ENCODE data around the gene RPGRIP1.
"Not testable (repeated sequence)": the region's sequence is repeated elsewhere in the genome, so short reads cannot be mapped to it uniquely, and the experiment has no call there.

RPGRIP1 gene

DNA sequence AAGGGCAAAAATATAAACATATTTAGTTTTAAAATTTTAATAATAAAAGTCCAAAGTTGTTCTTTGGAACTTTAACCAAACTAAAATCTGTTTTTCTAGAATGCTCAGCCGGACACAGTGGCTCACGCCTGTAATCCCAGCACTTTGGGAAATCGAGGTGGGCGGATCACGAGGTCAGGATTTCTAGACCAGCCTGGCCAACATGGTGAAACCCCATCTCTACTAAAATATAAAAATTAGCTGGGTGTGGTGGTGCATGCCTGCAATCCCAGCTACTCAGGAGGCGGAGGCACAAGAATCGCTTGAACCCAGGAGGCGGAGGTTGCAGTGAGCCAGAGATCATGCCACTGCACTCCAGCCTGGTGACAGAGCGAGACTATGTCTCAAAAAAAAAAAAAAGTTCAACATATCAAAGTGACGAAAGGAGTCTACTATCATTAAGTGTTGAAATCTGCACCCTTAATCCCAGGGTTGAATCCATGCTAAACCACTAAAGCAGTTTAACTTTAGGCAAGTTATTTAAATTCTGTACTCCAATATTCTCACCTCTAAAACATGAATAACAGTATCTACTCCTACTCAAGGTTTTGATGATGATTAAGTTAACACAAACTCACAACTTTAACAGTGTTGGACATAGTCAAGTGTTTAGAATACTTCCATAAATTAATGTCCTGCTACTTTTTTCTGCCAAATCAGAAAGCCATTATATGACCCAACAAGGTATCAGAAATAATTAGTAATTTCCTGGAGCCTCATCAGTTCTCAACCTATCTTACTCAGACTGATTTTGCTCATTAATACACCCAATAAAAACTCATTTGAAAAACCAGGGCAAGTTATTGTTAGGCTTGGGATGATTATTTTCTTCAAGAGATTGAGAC lies 21.6 kb upstream of the RPGRIP1 start:
- DNase-seq (ENCODE audit: low spot score), result no peak

DNA sequence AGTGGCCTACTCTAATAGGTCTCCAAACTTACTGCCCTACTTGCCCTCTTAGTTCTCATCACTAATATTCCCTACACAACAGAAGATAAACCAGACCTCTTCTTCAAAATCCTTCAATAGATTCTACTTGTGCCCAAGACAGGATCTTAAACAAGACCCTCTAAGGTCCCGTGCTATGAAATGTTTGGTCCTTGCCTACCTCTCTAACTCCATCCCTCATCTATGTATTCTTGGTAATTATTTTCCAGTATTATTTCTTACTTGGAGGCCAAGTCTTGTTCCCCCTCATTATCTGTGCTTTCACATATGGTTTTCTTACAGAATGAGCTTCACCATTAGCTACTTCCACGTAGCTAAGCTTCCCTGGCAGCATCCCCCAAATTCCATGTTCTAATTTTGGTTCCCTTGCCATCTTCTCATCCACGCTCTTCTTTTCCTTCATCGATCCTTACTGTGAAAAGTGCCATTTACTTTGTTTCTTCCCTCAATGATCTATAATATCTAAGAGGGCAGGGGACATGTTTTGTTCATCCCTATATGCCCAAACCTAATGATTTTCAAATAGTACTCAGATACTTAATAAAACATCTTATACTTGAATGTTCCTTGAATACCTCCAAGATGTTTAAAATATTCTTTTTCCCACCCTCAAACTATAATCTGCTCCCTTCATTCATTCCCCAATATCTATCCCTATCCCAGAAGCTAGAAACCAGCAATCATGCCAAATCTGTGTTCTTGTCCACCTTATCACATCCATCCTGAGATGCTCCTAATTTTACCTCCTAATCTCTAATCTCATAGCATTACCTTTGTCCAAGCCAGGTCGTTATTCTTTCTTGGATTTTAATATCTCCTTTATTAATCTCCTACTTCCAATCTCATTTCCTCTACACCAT lies 20.7 kb upstream of the RPGRIP1 start:
- DNase-seq (ENCODE audit: low spot score), result no peak

DNA sequence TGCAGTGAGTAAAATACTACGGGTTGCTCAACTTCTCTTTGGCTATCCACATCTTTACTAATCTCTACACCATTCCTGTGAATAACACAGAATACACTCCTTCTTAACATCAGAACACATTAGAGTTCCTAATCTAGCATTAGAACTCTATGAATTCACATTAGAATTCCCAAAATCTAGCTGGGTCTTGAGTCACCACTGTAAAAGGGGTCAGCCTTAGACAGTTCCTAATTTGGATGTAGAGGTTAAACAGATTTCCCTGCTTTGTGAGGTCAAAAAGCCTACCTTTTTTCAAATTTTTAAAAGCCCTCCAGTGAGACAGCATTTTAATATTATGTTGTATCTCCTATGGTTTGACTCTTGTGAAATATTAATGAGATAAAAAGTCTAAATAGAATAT lies 18.1 kb upstream of the RPGRIP1 start:
- no peak for DNase-seq (ENCODE audit: low spot score)

DNA sequence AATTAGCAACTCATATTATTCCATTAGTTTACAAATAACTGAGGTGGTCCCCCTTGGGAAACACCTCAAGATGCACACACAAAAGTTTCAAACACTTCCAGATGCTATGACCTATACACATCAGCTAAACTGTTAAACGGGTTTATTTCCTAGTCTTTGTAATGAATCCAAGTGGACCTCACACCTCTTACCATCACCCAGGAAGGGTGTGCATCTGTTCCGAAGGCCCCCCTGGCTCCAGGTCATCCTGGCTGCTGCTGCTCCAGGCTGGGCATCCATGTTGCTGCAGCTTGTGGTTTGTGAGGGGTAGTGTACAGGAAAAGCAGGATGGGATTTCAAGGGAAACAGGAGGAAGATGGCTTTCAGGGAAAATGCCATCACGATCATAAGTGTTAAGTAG lies 17.5 kb upstream of the RPGRIP1 start:
- DNase-seq (ENCODE audit: low spot score), result no peak

DNA sequence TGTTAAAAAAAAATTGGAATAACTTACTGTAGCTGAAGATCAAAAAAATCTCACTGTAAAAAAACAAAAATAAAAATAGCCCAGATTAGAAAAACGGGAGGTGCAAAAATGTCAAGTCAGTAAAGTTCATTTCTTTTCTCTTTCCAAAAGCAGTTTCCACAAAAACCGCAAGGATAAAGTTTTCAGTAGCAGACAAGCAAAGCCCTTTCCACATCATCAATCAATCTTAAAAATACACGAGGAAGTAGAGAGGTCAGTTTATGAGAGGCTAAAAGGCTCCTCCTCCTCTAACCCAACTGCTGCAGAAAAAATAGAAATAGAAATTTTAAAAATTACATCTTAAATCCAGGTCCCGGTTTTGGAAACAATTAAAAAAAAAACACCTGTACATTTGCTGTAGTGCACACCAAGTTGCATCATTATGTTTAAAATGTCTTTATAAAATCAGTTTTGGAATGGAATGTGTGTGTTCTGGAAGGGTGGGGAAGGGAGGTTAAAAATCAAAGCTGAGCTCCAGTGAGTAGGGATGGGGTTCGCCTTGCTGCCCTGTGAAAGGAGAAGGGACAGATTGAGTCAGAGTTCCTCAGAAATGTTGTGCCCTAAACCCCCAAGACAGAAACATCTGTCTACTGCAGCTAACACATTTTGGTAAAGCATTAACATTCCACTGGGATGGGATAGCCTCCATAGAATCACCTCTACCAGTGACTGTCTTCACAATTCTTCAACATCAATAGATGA lies 16.4 kb upstream of the RPGRIP1 start:
- DNase-seq (ENCODE audit: low spot score), result no peak

DNA sequence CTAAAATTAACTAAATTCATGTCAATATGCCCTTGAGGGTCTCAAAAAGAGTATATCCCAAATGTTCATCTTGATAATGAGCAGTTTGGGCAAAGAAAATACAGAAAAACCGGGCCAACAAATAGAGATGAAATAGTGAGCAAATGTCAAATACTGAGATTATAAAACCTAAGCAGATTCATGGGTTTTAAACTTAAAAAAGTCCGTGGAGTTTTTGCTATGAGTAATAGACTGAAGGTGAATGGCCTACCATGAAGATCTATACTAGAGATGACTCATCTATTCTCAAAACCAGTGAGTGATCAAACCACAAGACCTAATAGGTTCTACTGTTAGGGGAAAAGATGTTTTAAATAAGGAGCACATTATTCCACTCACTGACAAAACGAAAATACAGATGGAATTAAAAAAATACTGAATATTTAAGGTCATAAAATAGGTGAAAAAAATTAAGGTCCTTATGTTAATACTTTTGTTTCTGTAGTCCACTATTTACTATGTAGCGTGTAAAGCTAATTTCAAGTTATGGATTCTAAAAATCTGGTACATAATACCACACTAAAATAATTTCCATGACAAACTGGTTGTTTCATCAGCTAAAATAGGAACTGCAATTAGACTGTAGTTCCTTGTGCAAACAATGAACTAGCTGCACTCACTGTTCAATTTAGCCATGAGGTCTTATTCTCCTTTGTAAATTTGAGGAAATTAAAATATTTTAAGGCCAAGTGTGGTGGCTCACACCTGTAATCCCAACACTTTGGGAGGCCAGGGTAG lies 15.7 kb upstream of the RPGRIP1 start:
- no peak for DNase-seq (ENCODE audit: low spot score)

DNA sequence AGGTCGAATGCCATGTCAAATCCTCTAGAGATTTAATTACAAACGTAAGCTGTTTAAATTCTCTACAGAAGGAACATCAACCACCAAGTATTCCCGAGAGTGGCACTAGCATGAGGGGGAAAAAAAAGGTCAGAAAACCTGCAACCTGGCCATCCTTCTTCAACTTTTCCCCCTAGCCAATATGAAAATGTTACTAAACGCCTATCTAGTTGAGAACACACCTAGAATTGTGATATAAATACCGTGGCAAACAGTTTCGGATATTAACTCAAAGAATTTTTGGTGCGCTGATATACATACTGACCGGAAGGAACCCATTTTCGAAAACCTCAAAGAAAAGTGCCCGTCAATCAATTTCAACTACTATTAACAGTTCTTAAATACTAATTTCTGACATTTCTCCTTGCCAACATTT lies 12.4 kb upstream of the RPGRIP1 start:
- no peak for DNase-seq (ENCODE audit: low spot score)

DNA sequence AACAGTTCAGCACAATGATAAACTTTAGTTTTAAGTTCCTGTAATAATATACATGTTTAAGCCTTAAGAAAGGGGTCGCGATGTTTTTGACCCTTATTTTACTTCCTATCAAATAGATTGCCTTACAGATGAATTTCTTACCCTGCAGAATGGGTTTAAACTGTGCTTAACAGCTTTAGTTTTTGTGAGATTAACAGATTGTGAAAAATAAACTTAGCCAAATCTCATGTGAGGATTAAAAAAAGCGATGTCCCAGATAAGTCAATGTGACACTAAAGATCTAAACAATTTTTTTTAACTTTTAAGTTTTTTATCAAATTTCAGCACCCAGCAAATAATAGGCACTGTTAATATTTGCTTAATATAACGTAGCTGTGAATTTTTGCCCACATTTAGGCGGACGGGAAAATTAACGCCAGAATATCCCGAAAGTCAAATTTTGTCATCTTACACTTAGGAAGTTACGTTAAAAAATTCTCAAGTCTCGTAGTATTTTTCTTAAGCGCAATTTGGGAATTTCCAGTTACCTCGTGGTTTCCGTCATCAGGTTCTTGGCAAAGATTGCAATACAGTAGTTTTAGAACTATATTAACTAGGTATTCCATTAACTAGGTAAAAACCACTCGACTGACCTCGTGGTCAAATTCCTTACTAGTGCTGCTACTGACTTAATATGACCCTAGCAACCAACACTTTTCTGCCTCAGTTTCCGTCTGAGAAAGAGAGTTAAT lies 11.8 kb upstream of the RPGRIP1 start:
- no peak for DNase-seq (ENCODE audit: low spot score)

DNA sequence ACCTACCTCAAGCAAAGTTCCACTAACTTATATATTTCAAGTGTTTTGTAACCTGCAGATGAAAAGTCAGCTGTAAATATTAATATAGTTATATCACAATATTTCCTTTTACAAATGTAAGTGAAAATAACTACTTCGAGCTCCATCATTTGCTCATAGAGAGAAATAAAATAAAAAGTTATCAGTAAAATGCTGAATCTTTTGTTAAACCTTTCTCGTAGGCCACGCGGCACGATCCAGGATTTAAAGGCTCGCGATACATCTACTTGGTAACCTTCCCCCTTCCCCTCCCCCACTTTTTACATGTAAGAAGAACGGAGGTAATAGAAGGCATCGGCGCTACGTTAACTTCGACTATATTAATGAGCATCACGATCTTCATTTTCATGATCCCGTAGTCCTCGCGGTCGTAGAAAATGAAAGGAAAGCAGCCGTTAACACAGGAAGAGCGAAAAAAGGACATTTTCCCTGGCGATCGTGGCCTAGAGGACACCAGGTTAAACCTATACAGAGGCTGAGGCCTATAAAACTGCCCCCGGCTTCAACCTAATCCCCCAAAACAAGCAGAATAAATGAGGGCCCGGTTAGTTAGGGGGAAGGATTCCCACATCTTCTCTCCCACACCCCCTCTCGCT lies 11.1 kb upstream of the RPGRIP1 start:
- no peak for DNase-seq (ENCODE audit: low spot score)

DNA sequence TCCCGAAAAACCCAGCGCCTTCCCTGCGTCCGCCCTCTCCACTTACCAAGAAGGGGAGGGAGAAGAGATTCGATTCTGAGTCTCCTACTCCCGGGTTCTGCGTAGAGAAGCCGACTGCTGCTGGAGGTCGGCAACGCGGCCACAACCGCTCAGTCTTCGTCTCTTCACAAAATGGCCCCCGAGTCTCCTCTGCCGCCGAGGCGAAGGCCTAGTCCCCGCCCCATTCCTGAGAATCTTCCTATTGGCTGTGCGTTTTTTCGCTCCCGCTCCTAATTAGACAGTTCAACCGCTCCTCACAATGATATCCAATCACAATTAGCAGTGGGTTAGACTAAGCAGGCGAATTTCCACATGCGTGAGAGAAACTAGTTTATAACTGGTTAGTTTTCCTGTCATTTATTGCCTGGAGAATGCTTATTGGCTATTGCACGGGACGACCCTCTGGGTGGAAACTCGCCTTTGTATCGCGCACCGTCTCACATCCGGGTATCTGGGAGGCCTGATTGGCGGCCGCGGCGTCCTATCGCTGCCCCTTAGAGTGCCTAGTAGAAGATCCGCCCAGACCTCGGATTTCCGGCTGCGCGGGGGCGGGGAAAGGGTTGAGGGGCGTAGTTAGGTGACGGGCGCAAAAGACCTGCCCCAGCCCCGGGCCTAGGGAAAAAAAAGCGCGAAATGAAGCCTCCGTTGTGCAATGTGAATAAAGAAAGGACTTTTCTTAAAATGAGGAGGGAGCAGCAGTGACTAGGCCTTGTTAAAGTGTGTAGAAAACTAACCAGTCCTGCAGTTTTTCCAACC lies 10.4 kb upstream of the RPGRIP1 start, which contains the start of gene HNRNPC:
TSS of gene HNRNPC (minus strand) at position 191 of the 795 bp plus-strand sequence. CDS start 35,249 bp downstream, outside the sequence.
- peak; percentile 97 for DNase-seq (ENCODE audit: low spot score)

DNA sequence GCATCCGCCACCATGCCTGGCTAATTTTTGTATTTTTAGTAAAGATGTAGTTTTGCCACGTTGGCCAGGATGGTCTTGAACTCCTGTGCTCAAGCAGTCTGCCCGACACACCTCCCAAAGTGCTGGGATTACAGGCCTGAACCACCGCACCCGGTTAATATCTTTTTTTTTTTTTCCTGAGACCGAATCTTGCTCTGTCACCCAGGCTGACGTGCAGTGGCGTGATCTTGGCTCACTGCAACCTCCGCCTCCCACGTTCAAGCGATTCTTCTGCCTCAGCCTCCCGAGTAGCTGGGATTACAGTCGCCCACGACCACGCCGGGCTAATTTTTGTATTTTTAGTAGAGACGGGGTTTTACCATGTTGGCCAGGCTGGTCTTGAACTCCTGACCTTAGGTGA lies 7.2 kb upstream of the RPGRIP1 start:
- not testable (repeated sequence) for DNase-seq (ENCODE audit: low spot score)

DNA sequence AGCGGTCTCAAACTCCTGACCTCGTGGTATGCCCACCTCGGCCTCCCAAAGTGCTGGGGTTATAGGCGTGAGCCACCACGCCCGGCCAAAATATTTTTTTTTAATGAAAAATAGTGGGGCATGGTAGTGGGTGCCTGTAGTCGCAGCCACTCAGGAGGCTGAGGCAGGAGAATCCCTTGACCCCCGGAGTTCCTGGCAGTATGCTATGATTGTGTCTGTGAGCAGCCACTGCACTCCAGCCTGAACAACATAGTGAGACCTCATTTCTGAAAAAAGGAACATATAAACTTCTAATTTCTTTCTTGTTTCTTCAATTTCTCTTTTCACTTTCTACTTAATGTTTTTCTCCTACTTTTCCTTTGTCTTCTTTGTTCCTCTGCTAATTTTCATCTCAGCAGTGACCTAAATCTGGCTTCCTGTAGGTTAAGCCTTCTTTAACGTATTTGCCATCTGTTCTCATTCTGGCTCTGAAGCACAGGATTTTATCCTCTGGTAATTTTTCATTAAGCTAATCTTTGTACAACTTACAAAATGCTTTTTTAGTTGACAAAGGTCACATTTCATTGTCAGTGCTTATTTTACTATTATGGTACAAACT lies 4.5 kb upstream of the RPGRIP1 start:
- no peak for DNase-seq (ENCODE audit: low spot score)

DNA sequence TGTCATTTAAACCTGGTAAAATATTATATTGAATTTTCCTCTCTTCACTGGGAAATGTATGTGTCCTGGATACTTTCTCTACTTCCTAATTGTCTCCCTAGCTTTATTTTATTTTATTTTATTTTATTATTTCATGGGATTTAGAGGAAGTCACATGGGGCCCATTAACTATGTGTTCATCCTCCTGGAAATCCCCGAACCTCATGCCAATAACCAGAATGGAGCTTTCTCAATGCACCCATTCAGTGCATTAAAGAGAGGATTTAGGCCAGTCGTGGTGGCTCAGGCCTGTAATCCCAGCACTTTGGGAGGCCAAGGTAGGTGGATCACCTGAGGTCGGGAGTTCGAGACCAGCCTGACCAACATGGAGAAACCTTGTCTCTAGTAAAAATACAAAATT lies 1.3 kb upstream of the RPGRIP1 start:
- no peak for DNase-seq (ENCODE audit: low spot score)

DNA sequence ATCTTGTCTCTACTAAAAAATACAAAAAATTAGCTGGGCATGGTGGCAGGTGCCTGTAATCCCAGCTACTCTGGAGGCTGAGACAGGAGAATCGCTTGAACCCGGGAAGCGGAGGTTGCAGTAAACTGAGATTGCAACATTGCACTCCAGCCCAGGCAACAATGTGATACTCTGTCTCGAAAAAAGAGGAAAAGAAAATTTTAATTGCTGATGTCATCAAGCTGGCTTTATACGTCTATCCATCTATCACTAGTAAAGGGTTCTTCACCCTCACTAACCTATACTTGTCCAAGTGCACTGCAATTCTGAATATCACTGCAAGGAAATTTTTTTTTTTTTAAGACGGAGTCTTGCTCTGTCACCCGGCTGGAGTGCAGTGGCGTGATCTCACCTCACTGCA lies 2.0 kb downstream of the RPGRIP1 start:
- DNase-seq (ENCODE audit: low spot score), result not testable (repeated sequence)

DNA sequence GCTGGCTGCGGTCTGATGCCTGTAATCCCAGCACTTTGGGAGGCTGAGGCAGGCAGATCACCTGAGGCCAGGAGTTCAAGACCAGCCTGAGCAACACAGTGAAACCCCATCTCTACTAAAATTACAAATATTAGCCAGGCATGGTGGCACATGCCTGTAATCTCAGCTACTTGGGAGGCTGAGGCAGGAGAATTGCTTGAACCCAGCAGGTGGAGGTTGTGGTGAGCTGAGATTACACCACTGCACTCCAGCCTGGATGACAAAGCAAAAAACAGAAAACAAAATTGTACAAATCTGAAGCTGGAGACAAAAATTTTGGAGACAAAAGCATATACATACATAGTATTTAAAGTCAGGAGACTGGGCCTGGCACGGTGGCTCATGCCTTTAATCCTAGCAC lies 6.6 kb downstream of the RPGRIP1 start:
- DNase-seq (ENCODE audit: low spot score), result not testable (repeated sequence)

DNA sequence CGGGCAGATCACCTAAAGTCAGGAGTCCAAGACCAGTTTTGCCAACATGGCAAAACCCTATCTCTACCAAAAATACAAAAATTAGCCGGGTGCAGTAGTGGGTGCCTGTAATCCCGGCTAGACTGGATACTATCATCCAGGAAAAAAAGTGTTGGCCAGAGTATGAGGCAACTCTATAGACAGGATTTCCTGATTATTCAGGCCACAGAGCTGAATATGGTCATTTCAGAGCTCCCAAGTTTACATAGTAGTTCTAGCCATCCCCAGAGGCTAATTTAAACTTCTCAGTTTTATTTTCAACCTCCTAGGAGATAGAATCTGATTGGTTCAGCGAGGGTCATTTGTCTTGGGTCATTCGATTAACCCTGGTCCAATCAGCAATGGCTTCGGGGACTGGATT lies 7.3 kb downstream of the RPGRIP1 start:
- no peak for DNase-seq (ENCODE audit: low spot score)

DNA sequence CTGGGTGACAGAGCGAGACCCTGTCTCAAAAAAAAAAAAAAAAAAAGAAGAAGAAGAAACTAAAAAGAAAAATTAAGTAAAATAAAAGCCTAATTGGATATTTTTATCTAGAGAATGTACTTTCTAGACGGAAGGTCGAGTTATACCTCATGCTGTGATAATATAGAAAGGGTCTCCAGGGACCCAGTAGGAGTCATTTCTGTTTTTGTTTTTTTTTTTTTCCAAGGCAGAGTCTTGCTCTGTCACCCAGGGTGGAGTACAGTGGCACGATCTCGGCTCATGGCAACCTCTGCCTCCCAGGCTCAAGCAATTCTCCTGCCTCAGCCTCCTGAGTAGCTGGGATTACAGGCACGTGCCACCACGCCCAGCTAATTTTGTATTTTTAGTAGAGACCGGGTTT lies 14.1 kb downstream of the RPGRIP1 start:
- DNase-seq (ENCODE audit: low spot score), result not testable (repeated sequence)

DNA sequence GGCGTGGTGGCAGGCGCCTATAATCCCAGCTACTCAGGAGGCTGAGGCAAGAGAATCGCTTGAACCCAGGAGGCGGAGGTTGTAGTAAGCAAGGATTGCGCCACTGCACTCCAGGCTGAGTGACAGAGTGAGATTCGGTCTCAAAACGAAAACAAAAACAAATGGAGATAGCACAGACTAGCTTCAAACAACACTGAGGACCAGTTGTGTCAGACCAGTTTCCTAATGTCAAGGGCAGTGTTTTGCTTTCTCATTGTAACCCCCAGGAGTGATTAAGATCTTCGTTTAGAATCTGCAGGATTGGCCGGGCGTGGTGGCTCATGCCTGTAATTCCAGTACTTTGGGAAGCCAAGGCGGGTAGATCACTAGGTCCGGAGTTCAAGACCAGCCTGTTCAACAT lies 18.5 kb downstream of the RPGRIP1 start:
- DNase-seq (ENCODE audit: low spot score), result no peak

DNA sequence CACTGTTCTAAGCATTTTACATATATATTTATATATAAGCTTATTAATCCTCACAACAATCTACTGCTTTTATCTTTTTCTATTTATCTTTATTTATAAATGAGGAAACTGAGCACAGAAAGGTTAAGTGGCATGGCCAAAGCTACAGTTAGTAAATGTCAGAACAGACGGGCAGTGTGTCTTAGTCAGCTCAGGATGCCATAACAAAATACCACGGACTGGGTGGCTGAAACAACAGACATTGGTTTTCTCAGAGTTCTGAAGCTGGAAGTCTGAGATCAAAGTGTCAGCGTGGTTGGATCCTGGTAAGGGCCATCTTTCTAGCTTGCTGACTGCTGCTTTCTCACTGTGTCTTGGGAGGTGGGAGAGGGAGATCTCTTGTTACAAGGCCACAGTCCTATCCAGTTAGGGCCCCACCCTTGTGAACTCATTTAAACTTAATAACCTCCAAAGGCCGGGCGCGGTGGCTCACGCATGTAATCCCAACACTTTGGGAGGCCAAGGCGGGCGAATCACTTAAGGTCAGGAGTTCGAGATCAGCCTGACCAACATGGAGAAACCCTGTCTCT lies 19.8 kb downstream of the RPGRIP1 start:
- no peak for DNase-seq (ENCODE audit: low spot score)

Data from iPS-NIHi11 (cell line).